H9 (cell line): ENCODE measurements around the gene FGF6. TPM values are rescaled to one million over a fixed set of nuclear protein-coding genes. Genes with fewer than 3 reads are reported as not detected.

Source experiments
- DNase-seq: peaks from one replicate; pipeline ENCODE4 v3.0.0-alpha.2; 2017
- H2AFZ ChIP-seq: one replicate; pipeline ENCODE4 v1.6.1; 2013; ENCODE audit warnings: mild to moderate bottlenecking, low read length, control low read depth, moderate library complexity
- H2AK5ac ChIP-seq: 2 replicates; pipeline ENCODE4 v1.6.1; 2013; ENCODE audit warnings: low read length, control low read depth, mixed read lengths; ENCODE audit not compliant: insufficient read length
- H2BK120ac ChIP-seq: one replicate; pipeline ENCODE4 v1.6.1; 2013; ENCODE audit warnings: low read depth, mild to moderate bottlenecking, low read length, control low read depth, inconsistent platforms; ENCODE audit not compliant: poor library complexity, severe bottlenecking
- H2BK12ac ChIP-seq: 2 replicates; pipeline ENCODE4 v1.6.1; 2013; ENCODE audit warnings: low read length, control low read depth, mixed read lengths, low read depth; ENCODE audit not compliant: insufficient read length
- H2BK15ac ChIP-seq: 2 replicates; pipeline ENCODE4 v1.6.1; 2013; ENCODE audit warnings: low read depth, low read length, control low read depth
- H2BK20ac ChIP-seq: one replicate; pipeline ENCODE4 v1.6.1; 2013; ENCODE audit warnings: low read depth, mild to moderate bottlenecking, low read length, control low read depth, inconsistent platforms; ENCODE audit not compliant: poor library complexity, severe bottlenecking
- H2BK5ac ChIP-seq: 2 replicates; pipeline ENCODE4 v1.6.1; 2013; ENCODE audit warnings: low read length, control low read depth, mixed read lengths; ENCODE audit not compliant: insufficient read length
- H3K14ac ChIP-seq: 2 replicates; pipeline ENCODE4 v1.6.1; 2013; ENCODE audit warnings: low read length, control low read depth; ENCODE audit not compliant: insufficient read depth
- H3K18ac ChIP-seq: 2 replicates; pipeline ENCODE4 v1.6.1; 2013; ENCODE audit warnings: low read depth, mild to moderate bottlenecking, mixed read lengths, low read length, control low read depth; ENCODE audit not compliant: insufficient read length
- H3K23ac ChIP-seq: 2 replicates; pipeline ENCODE4 v1.6.1; 2013; ENCODE audit warnings: low read length, control low read depth, mixed read lengths, low read depth; ENCODE audit not compliant: insufficient read length
- H3K23me2 ChIP-seq: 2 replicates; pipeline ENCODE4 v1.6.1; 2013; ENCODE audit warnings: low read depth, mild to moderate bottlenecking, mixed read lengths, low read length, control low read depth; ENCODE audit not compliant: insufficient read length, poor library complexity, severe bottlenecking
- H3K27ac ChIP-seq: 2 replicates; pipeline ENCODE4 v1.5.1; 2013; ENCODE audit warnings: low read length, control low read depth, mixed read lengths, low read depth; ENCODE audit not compliant: insufficient read length
- H3K27me3 ChIP-seq: 2 replicates; pipeline ENCODE4 v1.6.1; 2013; ENCODE audit warnings: low read length, control low read depth, inconsistent platforms; ENCODE audit not compliant: insufficient read depth
- H3K4ac ChIP-seq: 2 replicates; pipeline ENCODE4 v1.6.1; 2013; ENCODE audit warnings: low read depth, mild to moderate bottlenecking, control low read depth, inconsistent platforms, low read length, moderate library complexity
- H3K4me1 ChIP-seq: 2 replicates; pipeline ENCODE4 v1.6.1; 2013; ENCODE audit warnings: low read length, control low read depth, inconsistent platforms; ENCODE audit not compliant: insufficient read depth
- H3K4me2 ChIP-seq: 2 replicates; pipeline ENCODE4 v1.6.1; 2013; ENCODE audit warnings: low read length, control low read depth, mixed read lengths; ENCODE audit not compliant: insufficient read length, insufficient read depth
- H3K56ac ChIP-seq: 2 replicates; pipeline ENCODE4 v1.6.1; 2013; ENCODE audit warnings: low read depth, mild to moderate bottlenecking, mixed read lengths, low read length, control low read depth; ENCODE audit not compliant: insufficient read length
- H3K79me1 ChIP-seq: 2 replicates; pipeline ENCODE4 v1.6.1; 2013; ENCODE audit warnings: low read depth, mild to moderate bottlenecking, moderate library complexity, low read length, control low read depth, inconsistent platforms; ENCODE audit not compliant: insufficient read depth, poor library complexity, severe bottlenecking
- H3K79me2 ChIP-seq: 2 replicates; pipeline ENCODE4 v1.6.1; 2013; ENCODE audit warnings: low read length, control low read depth, inconsistent platforms; ENCODE audit not compliant: insufficient read depth
- H3K9ac ChIP-seq: 2 replicates; pipeline ENCODE4 v1.6.1; 2013; ENCODE audit warnings: low read length, control low read depth, mixed read lengths; ENCODE audit not compliant: insufficient read length; ENCODE audit errors: extremely low read depth
- H3K9me3 ChIP-seq: one replicate; pipeline ENCODE4 v1.6.1; 2013; ENCODE audit warnings: low read depth, low read length, inconsistent platforms; ENCODE audit not compliant: control insufficient read depth
- H3T11ph ChIP-seq: one replicate; pipeline ENCODE4 v1.6.1; 2013; ENCODE audit warnings: mild to moderate bottlenecking, low read length, control low read depth, inconsistent platforms
- H4K20me1 ChIP-seq: one replicate; pipeline ENCODE4 v1.6.1; 2013; ENCODE audit not compliant: control insufficient read depth, insufficient read length, insufficient read depth
- H4K5ac ChIP-seq: 2 replicates; pipeline ENCODE4 v1.6.1; 2013; ENCODE audit warnings: low read depth, mild to moderate bottlenecking, mixed read lengths, low read length, control low read depth; ENCODE audit not compliant: insufficient read length
- H4K8ac ChIP-seq: replicated peaks from 2 replicates; pipeline ENCODE4 v1.6.1; 2013; ENCODE audit warnings: low read length, control low read depth, mixed read lengths, low read depth; ENCODE audit not compliant: insufficient read length
- H4K91ac ChIP-seq: 2 replicates; pipeline ENCODE4 v1.6.1; 2013; ENCODE audit warnings: low read depth, mild to moderate bottlenecking, moderate library complexity, mixed read lengths, low read length, control low read depth; ENCODE audit not compliant: insufficient read length
- H3K27ac Mint-ChIP-seq, 3 experiments: 2 replicates in 2 of 3; 3 replicates in 1 of 3; pipeline ENCODE4 v1.8.0; 2020 to 2021; ENCODE audit warnings: mixed read lengths in 3 of 3, mild to moderate bottlenecking in 1 of 3, moderate library complexity in 1 of 3
- H3K27me3 Mint-ChIP-seq: 2 replicates; pipeline ENCODE4 v1.8.0; 2021; ENCODE audit warnings: low read depth, mild to moderate bottlenecking, moderate library complexity, mixed read lengths
- H3K36me3 Mint-ChIP-seq, 3 experiments: 2 replicates in 2 of 3; 3 replicates in 1 of 3; pipeline ENCODE4 v1.8.0; 2020 to 2021; ENCODE audit warnings: low read depth in 3 of 3, mixed read lengths in 3 of 3; ENCODE audit not compliant: insufficient read depth in 1 of 3
- H3K4me1 Mint-ChIP-seq, 2 experiments: 2 replicates each; pipeline ENCODE4 v1.8.0; 2020; ENCODE audit warnings: mixed read lengths in 2 of 2
- H3K4me3 Mint-ChIP-seq, 2 experiments: 2 replicates in 1 of 2; 3 replicates in 1 of 2; pipeline ENCODE4 v1.8.0; 2020 to 2021; ENCODE audit warnings: mild to moderate bottlenecking in 2 of 2, mixed read lengths in 2 of 2, moderate library complexity in 1 of 2
- H3K9me3 Mint-ChIP-seq, 2 experiments: 2 replicates in 1 of 2; 3 replicates in 1 of 2; pipeline ENCODE4 v1.8.0; 2020; ENCODE audit warnings: mild to moderate bottlenecking in 2 of 2, mixed read lengths in 2 of 2, moderate library complexity in 1 of 2
- CTCF ChIP-seq: fragments of 200-600 bp; sonication (generic); conservative IDR thresholded peaks from 3 replicates; pipeline ENCODE4 v1.8.0; 2021; ENCODE audit warnings: antibody characterized with exemption, mild to moderate bottlenecking
- WGBS: extraction: QIAGEN DNeasy Blood & Tissue Kit; methylation state at CpG from one replicate; pipeline ENCODE4 v1.1.7; 2013; ENCODE audit warnings: missing lambda C conversion rate, low lambda C conversion rate, mixed read lengths; ENCODE audit not compliant: insufficient read length; ENCODE audit errors: extremely low coverage; 5-methylcytosine and 5-hydroxymethylcytosine counted together
- total RNA-seq: library from RNA; stranded (reverse); gene quantifications from 2 replicates; pipeline ENCODE4 v1.2.1, GENCODE V29; 2021

FGF6 gene
- total RNA-seq, 1 experiment from 2014 or later: not detected

- Histone ChIP-seq H4K91ac (no peak overlapping the region), H3K23ac (no peak overlapping the region), H4K8ac (no peak overlapping the region), H3T11ph (no peak overlapping the region), H3K9me3 (no peaks in the 10 kb centered on the region), H3K14ac (no peak overlapping the region; the same call in 1 of the 2 replicates), H3K79me1 (no peaks in the 10 kb centered on the region), H3K9ac (no peak overlapping the region), H2AFZ (no peak overlapping the region), H2BK5ac (no peak overlapping the region), H3K27ac (no peak overlapping the region), H3K4me1 (peaks cover 25% of the 10 kb centered on the region; the same call in 1 of the 2 replicates), H3K23me2 (peaks cover 2% of the 10 kb centered on the region), H2BK15ac (no peak overlapping the region), H3K18ac (no peak overlapping the region), H3K56ac (no peak overlapping the region), H3K79me2 (no peaks in the 10 kb centered on the region), H4K20me1 (no peaks in the 10 kb centered on the region), H3K4me2 (peak overlapping the region; percentile 4), H2BK120ac (no peak overlapping the region), H2BK20ac (no peak overlapping the region), H3K4ac (no peak overlapping the region), H4K5ac (no peak overlapping the region), H2AK5ac (no peak overlapping the region), H2BK12ac (no peak overlapping the region), H3K27me3 (no peaks in the 10 kb centered on the region; the same call in 1 of the 2 replicates)
- Mint-ChIP-seq H3K36me3 (peaks cover 0 to 2% (median 0%) of the 10 kb centered on the region in 3 experiments; a peak in 2 of 7 replicates), H3K27ac (peak overlapping the region; percentile 84 to 95 (median 91); a peak in 4 of 7 replicates), H3K9me3 (peaks cover 0 to 2% of the 10 kb centered on the region in 2 experiments; a peak in 1 of 5 replicates), H3K4me3 (peak overlapping the region; percentile 34 to 70), H3K27me3 (peaks cover 6% of the 10 kb centered on the region), H3K4me1 (peaks cover 67 to 84% of the 10 kb centered on the region in 2 experiments)
- TF ChIP-seq CTCF: no peak
- no CpG with 5 or more reads among the region's 19 CpGs for WGBS
- DNase-seq: peak; percentile 79
These were observed 4.0 kb downstream of the FGF6 start for GRCh38 chr12:4441355-4442335.
